MCF 10A (cell line): ENCODE data around the gene CCDC73. TPM values are rescaled to one million over a fixed set of nuclear protein-coding genes. Genes with fewer than 3 reads are reported as not detected.
A peak's percentile ranks its signal among the peaks of the same experiment; 100 is the strongest.

Source experiments
- Bru-seq: library from RNA; stranded (reverse); fragments of 400-500 nt; gene quantifications from one replicate; lab custom pipeline; 2021; lab: Mats Ljungman, UMichigan
- BruChase-seq, 2 experiments: library from RNA; stranded (reverse); fragments of 400-500 nt; gene quantifications; one replicate each; lab custom pipeline; 2021; lab: Mats Ljungman, UMichigan
- BruUV-seq: library from RNA; stranded (reverse); fragments of 400-500 nt; replicated peaks from 2 replicates; lab custom pipeline; 2021; lab: Mats Ljungman, UMichigan
- CTCF ChIA-PET: fragments of 300-600 bp; sonication (Branson Sonifier 250); formaldehyde crosslinking; extraction: SDS; loops from one replicate; lab custom pipeline; 2021; ENCODE audit warnings: antibody characterized with exemption, inconsistent platforms; lab: Yijun Ruan, JAX
- POLR2A ChIA-PET: fragments of 300-600, 350-650 bp; sonication (Branson Sonifier 250); formaldehyde crosslinking; extraction: SDS; loops from one replicate; lab custom pipeline; 2020; ENCODE audit warnings: antibody characterized with exemption, inconsistent platforms; lab: Yijun Ruan, JAX
- DNase-seq: peaks from one replicate; pipeline ENCODE4 v3.0.0-alpha.2; 2018; ENCODE audit not compliant: unreplicated experiment
- H3K27ac Mint-ChIP-seq: one replicate; pipeline ENCODE4 v1.8.0; 2022; ENCODE audit warnings: mild to moderate bottlenecking, low read depth, mixed read lengths; ENCODE audit not compliant: unreplicated experiment
- H3K27me3 Mint-ChIP-seq: one replicate; pipeline ENCODE4 v1.8.0; 2022; ENCODE audit warnings: mixed read lengths; ENCODE audit not compliant: insufficient read depth, unreplicated experiment
- H3K36me3 Mint-ChIP-seq: one replicate; pipeline ENCODE4 v1.8.0; 2022; ENCODE audit warnings: mild to moderate bottlenecking, moderate library complexity, mixed read lengths; ENCODE audit not compliant: insufficient read depth, unreplicated experiment
- H3K4me1 Mint-ChIP-seq: one replicate; pipeline ENCODE4 v1.8.0; 2022; ENCODE audit warnings: mixed read lengths; ENCODE audit not compliant: insufficient read depth, unreplicated experiment
- H3K4me3 Mint-ChIP-seq: one replicate; pipeline ENCODE4 v1.8.0; 2022; ENCODE audit warnings: mild to moderate bottlenecking, moderate library complexity, mixed read lengths; ENCODE audit not compliant: unreplicated experiment
- H3K9me3 Mint-ChIP-seq: one replicate; pipeline ENCODE4 v1.8.0; 2022; ENCODE audit warnings: mixed read lengths; ENCODE audit not compliant: unreplicated experiment
- CTCF ChIP-seq: fragments of 200-600 bp; IDR thresholded peaks from one replicate; pipeline ENCODE4 v1.8.0; 2022; ENCODE audit warnings: antibody characterized with exemption, mild to moderate bottlenecking; ENCODE audit not compliant: unreplicated experiment
- intact Hi-C: fragments of 100-400 bp; cut with micrococcal nuclease; formaldehyde crosslinking; loops from 2 replicates; pipeline ENCODE4 v1.14.1; 2022
- long read RNA-seq: library from polyadenylated mRNA; stranded (forward); transcript quantifications from one replicate; pipeline ENCODE4 v2.0.0, GENCODE V29; 2022
- total RNA-seq: library from RNA; stranded (reverse); gene quantifications from 2 replicates; pipeline ENCODE4 v1.2.3, GENCODE V29; 2022

CCDC73 gene
- total RNA-seq, result 0.09 and 0.17 TPM in 2 replicates
- percentile 18 among the genes with signal in this experiment for Bru-seq, nascent RNA
- BruChase-seq, experiment 1, labeled RNA remaining after a 6-hour chase, result percentile 18 among the genes with signal in this experiment
- percentile 20 among the genes with signal in this experiment for BruChase-seq, experiment 2, labeled RNA remaining after a 2-hour chase
- long read RNA-seq, partial matches to known transcripts, result 0 of 2 reads
- long read RNA-seq, other reads (novel, unspliced or antisense), result 2 of 2 reads

- no peaks in the 10 kb centered on the region for H3K36me3 Mint-ChIP-seq
- no peak within 1 kb of the TSS for H3K27ac Mint-ChIP-seq
- no peaks in the 10 kb centered on the region for H3K9me3 Mint-ChIP-seq
- ChIA-PET POLR2A (interaction anchor here (0.7 kb wide), 1 partner anchor 372 kb away, joined by 3 read pairs; no protein-coding TSS in a partner anchor), CTCF (interaction anchor here (0.6 to 5.7 kb wide), 10 partner anchors 10 to 472 kb away, joined by 3 to 60 read pairs (median 3); no protein-coding TSS in a partner anchor)
- intact Hi-C loops, result loop anchor here (5.0 kb wide), 2 partner anchors 42 to 212 kb away; partner anchors contain the start of gene EIF3M
- H3K27me3 Mint-ChIP-seq, result no peaks in the 10 kb centered on the region
- no TSS peak for BruUV-seq
- no peak within 1 kb of the TSS for H3K4me3 Mint-ChIP-seq
- DNase-seq, result no peak
- H3K4me1 Mint-ChIP-seq, result peaks cover 5% of the 10 kb centered on the region
- no peak for TF ChIP-seq CTCF
Measured at GRCh38 chr11:32794439-32794838, at the start of gene CCDC73. Gene CCDC73 (minus strand): TSS chr11:32794662. CDS start chr11:32760243, 34,419 bp downstream.

GRCh38 chr11:32843544-32843943 is 49.1 kb upstream of the CCDC73 start:
- Mint-ChIP-seq H3K27ac (no peak overlapping the region), H3K36me3 (no peaks in the 10 kb centered on the region), H3K4me1 (no peaks in the 10 kb centered on the region), H3K27me3 (no peaks in the 10 kb centered on the region), H3K9me3 (no peaks in the 10 kb centered on the region), H3K4me3 (no peak overlapping the region)
- no peak for TF ChIP-seq CTCF
- POLR2A ChIA-PET, result no interaction called here
- intact Hi-C loops, result no loop called here
- BruUV-seq, result no TSS peak
- CTCF ChIA-PET, result no interaction called here
- DNase-seq, result no peak

DNA sequence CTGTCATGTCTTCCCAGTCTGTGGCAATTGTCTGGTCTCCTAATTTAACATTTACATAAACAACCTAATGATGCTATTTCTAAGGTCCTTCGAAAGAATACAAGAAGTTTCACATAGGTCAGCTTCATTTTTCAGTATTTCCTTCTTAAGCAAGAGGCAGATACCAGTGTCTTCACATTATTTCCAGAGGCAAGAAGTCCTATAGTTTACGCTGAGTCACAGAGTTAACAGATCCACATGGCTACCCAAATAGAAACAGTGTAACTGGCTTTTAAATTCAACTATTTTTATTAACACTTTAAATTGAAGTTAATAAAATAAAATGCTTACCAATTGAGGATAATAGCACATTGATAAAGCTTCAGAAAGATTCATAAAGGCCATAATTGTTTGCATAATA is 46.1 kb upstream of the CCDC73 start:
- Mint-ChIP-seq H3K27ac (no peak overlapping the region), H3K4me1 (no peaks in the 10 kb centered on the region), H3K36me3 (no peaks in the 10 kb centered on the region), H3K4me3 (no peak overlapping the region), H3K27me3 (no peaks in the 10 kb centered on the region), H3K9me3 (no peaks in the 10 kb centered on the region)
- TF ChIP-seq CTCF, result no peak
- DNase-seq, result no peak
- intact Hi-C loops, result no loop called here
- ChIA-PET POLR2A (interaction anchor here (0.5 to 1.2 kb wide), 6 partner anchors 12 to 266 kb away, joined by 3 to 8 read pairs (median 3); partner anchors contain the start of gene QSER1), CTCF (interaction anchor here (0.6 to 1.7 kb wide), 8 partner anchors 32 to 420 kb away, joined by 3 to 5 read pairs (median 4); no protein-coding TSS in a partner anchor)
- no TSS peak for BruUV-seq

GRCh38 chr11:32839308-32839707 is 44.8 kb upstream of the CCDC73 start:
- H3K4me3 Mint-ChIP-seq, result no peak overlapping the region
- no peak for TF ChIP-seq CTCF
- H3K27me3 Mint-ChIP-seq, result no peaks in the 10 kb centered on the region
- no peaks in the 10 kb centered on the region for H3K9me3 Mint-ChIP-seq
- CTCF ChIA-PET, result interaction anchor here (0.7 to 2.6 kb wide), 3 partner anchors 30 to 56 kb away, joined by 3 to 12 read pairs (median 6); no protein-coding TSS in a partner anchor
- no TSS peak for BruUV-seq
- intact Hi-C loops, result no loop called here
- H3K36me3 Mint-ChIP-seq, result no peaks in the 10 kb centered on the region
- H3K4me1 Mint-ChIP-seq, result no peaks in the 10 kb centered on the region
- H3K27ac Mint-ChIP-seq, result no peak overlapping the region
- no peak for DNase-seq
- POLR2A ChIA-PET, result interaction anchor here (0.6 to 2.1 kb wide), 11 partner anchors 9 to 200 kb away, joined by 3 to 22 read pairs (median 4); partner anchors contain the start of genes QSER1 and TCP11L1
